NCI-H2171 treated with DMSO at 0.1 percent for 48 hours (cell line): Measurements from ENCODE around the gene UEVLD.
A peak's percentile ranks its signal among the peaks of the same experiment; 100 is the strongest.
"Not testable (repeated sequence)": the region's sequence is repeated elsewhere in the genome, so short reads cannot be mapped to it uniquely, and the experiment has no call there.

Experiments used
- DNase-seq: peaks from one replicate; lab custom pipeline; 2025; lab: John Stamatoyannopoulos, UW

UEVLD gene

GRCh38 chr11:18588297-18589252 is at the start of gene UEVLD:
Gene UEVLD, minus strand, starts transcription at chr11:18588734. Its CDS starts 80 bp downstream, at chr11:18588654.
- peak; percentile 53 for DNase-seq

GRCh38 chr11:18634140-18635032 is 45.9 kb upstream of the UEVLD start, which contains the start of gene SPTY2D1:
Gene SPTY2D1, minus strand, starts transcription at chr11:18634342. Its CDS starts 85 bp downstream, at chr11:18634257.
- peak; percentile 90 for DNase-seq

GRCh38 chr11:18633256-18634139 is 45.0 kb upstream of the UEVLD start:
- no peak for DNase-seq

GRCh38 chr11:18632841-18633240 is 44.3 kb upstream of the UEVLD start:
- DNase-seq, result no peak

GRCh38 chr11:18624161-18624560 is 35.6 kb upstream of the UEVLD start:
- DNase-seq, result no peak

GRCh38 chr11:18623707-18624106 is 35.2 kb upstream of the UEVLD start:
- no peak for DNase-seq

- DNase-seq, result no peak
Measured at GRCh38 chr11:18618342-18619025, 29.9 kb upstream of the UEVLD start.

GRCh38 chr11:18617688-18618341 is 29.3 kb upstream of the UEVLD start:
- no peak for DNase-seq

- no peak for DNase-seq
Measured at GRCh38 chr11:18615628-18616392, 27.3 kb upstream of the UEVLD start.

GRCh38 chr11:18614667-18615066 is 26.1 kb upstream of the UEVLD start:
- no peak for DNase-seq

DNA sequence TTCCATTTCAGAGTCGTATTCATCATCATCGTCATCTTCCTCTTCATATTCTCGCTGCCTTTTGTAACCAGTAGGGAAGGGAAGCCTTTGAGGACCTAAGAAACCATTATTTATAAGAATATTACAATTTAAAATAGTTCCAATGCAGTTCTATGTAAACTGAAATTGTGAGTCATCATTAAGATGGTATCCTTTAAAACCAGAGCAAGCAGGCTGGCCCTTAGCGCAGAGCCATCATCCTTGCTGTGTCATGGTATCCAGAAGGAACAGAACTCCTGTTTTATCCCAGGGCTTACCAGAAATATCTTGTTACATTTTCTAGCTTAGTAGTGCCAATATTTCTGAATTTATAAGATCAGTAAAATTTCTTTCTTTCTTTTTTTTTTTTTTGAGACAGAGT is 23.9 kb upstream of the UEVLD start:
- DNase-seq, result no peak

- no peak for DNase-seq
Measured at GRCh38 chr11:18611196-18611595, 22.7 kb upstream of the UEVLD start.

- no peak for DNase-seq
Measured at GRCh38 chr11:18608376-18608775, 19.8 kb upstream of the UEVLD start.

DNA sequence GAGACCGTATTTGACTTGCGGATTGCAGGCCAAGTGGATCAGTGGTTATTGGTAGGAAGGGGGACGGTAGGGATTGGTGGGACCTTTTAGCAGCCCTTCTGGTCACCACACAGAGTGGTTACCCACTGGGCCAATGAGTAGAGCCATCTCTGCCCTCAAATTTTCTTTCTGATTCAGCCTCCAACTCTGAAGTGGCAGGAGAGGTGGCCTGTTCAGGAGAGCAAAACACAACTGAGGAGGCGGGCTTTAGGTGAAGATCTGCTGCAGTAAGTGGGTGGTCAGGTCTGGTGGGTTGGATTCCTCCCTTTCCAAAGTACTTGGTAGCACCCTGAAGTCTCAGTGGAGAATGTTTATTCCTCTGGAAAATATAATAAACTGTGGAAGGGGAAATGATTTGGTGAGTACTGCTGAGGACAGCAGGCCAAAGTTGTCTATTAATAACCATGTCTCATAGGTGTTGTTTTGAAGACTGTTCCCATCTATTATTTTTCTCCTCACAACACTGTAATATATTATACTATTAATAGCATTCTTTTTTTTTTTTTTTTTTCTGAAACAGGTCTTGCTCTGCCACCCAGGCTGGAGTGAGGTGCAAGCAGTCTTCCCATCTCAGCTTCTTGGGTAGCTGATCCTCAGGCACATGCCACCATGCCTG is 12.5 kb upstream of the UEVLD start:
- DNase-seq, result no peak

DNA sequence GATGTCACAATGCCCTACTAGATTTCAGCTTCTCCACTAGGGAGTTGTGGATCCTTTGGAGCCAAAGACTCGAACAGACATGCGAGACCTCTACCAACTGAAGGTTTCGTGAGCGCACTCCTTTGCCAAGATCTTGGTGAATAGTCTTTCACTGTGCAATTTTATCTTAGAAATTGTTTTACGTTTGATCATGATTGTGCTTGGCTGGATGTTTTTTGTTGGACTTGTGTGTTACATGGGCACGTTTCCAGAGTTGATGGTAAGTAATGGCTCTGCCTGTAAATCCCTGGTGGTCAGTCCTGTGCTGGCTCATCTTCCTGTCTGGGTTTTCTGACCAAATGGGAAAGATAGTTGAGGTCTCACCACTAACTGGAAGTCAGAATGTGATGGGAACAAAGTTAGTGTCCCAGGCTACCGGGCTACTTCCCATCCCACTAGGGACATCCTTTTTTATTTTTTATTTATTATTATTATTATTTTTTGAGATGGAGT is 11.3 kb upstream of the UEVLD start, which contains the start of gene MISFA:
Gene MISFA, plus strand, starts transcription at position 51 of the 492 bp plus-strand sequence. Its CDS starts 140 bp downstream, at position 191.
- DNase-seq, result no peak

DNA sequence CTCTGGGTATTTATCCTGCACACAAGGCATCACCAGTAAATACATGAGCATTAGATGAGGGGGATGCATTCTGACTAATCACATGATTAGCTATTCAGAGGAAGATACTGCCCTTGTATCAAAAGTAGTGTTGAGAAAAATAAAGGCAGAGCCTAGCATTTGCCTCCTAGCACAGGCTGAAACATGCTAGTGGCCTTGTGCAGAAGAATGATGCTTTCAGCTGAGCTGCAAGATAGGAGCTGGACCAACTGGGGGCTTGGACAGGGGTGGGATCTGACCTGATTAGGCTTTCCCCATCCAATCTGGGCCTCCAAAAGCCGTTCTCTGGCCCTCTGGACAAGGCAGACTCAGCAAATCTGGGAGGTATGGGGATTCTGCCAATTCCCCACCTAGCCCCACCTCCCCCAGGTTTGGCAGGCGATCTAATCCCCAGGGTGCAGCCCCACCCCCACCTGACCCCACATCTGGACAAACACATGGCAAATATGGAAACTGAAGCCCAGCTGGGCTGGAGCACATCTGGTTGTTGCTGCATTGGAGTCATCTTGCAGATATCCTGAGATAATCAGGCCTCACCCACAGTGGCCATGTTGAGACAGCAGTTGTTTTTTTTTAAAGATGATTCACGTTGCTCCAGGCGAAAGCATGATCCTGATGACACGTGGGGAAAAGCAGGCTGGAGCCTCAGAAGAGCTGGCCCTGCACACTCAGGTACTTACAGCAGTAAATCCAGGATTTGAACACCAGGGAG is 6.6 kb upstream of the UEVLD start:
- DNase-seq, result no peak

DNA sequence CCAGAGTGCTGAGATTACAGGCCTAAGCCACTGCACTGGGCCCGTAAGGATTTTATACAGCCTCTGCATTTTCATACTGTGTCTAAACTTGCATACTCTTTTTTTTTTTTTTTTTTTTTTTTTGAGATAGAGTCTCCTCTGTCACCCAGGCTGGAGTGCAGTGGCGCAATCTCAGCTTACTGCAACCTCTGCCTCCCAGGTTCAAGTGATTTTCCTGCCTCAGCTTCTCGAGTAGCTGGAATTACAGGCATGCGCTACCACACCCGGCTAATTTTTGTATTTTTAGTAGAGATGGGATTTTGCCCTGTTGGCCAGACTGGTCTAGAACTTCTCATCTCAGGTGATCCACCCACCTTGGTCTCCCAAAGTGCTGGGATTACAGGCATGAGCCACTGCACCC is 5.6 kb upstream of the UEVLD start:
- not testable (repeated sequence) for DNase-seq

- DNase-seq, result no peak
Measured at GRCh38 chr11:18590571-18590970, 2.0 kb upstream of the UEVLD start.
